ENCODE results near the gene IL1RL2. TPM values are rescaled to one million over a fixed set of nuclear protein-coding genes. Genes with fewer than 3 reads are reported as not detected.

The IL1RL2 gene
- total and polyA plus RNA-seq, 7 donors = 0.27 to 0.90 (median 0.60) TPM; not detected in 4

DNA sequence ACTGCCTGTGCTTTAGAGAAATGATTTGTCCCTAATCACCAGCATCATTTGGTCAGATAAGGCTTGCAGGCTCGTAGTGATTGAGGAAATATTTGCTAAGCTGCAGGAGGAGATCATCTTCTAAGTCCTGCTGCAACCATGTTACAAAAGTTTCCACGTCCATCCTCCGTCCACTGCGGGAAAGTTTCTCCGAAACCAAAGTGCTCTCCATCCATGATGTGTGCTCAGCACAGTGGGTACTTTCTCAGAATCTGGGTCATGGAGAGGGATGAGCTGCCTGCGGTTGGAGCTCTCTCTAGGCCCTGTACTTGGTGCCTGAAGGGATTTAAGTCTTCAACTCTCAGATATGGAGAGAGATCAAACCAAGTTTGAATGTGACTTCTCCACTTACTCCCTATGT, 39.3 kb downstream of the IL1RL2 start:
- H3K9me3 ChIP-seq = no peaks in the 10 kb centered on the region
- H3K36me3 ChIP-seq = no peaks in the 10 kb centered on the region
- no peak for DNase-seq
- H3K4me1 ChIP-seq = peaks cover 0 to 26% (median 22%) of the 10 kb centered on the region in 4 donors
- TF ChIP-seq EP300 (IDR thresholded peaks at IDR 0.05) = no peak
- TF ChIP-seq, protein P1, sequence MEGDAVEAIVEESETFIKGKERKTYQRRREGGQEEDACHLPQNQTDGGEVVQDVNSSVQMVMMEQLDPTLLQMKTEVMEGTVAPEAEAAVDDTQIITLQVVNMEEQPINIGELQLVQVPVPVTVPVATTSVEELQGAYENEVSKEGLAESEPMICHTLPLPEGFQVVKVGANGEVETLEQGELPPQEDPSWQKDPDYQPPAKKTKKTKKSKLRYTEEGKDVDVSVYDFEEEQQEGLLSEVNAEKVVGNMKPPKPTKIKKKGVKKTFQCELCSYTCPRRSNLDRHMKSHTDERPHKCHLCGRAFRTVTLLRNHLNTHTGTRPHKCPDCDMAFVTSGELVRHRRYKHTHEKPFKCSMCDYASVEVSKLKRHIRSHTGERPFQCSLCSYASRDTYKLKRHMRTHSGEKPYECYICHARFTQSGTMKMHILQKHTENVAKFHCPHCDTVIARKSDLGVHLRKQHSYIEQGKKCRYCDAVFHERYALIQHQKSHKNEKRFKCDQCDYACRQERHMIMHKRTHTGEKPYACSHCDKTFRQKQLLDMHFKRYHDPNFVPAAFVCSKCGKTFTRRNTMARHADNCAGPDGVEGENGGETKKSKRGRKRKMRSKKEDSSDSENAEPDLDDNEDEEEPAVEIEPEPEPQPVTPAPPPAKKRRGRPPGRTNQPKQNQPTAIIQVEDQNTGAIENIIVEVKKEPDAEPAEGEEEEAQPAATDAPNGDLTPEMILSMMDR (IDR thresholded peaks at IDR 0.05) = no peak
- TF ChIP-seq POLR2A (IDR thresholded peaks at IDR 0.05) = no peak
- no peak for TF ChIP-seq POLR2AphosphoS5 (IDR thresholded peaks at IDR 0.05)
- H3K4me3 ChIP-seq = no peak overlapping the region
- peak overlapping the region; percentile 82 to 90 (median 84) for H3K27ac ChIP-seq
- WGBS, 2 donors = 90 to 92% methylated on average over 6 of the region's 6 CpGs
- intact Hi-C loops (cut with DNase I) = no loop called here
- no peaks in the 10 kb centered on the region for H3K27me3 ChIP-seq

DNA sequence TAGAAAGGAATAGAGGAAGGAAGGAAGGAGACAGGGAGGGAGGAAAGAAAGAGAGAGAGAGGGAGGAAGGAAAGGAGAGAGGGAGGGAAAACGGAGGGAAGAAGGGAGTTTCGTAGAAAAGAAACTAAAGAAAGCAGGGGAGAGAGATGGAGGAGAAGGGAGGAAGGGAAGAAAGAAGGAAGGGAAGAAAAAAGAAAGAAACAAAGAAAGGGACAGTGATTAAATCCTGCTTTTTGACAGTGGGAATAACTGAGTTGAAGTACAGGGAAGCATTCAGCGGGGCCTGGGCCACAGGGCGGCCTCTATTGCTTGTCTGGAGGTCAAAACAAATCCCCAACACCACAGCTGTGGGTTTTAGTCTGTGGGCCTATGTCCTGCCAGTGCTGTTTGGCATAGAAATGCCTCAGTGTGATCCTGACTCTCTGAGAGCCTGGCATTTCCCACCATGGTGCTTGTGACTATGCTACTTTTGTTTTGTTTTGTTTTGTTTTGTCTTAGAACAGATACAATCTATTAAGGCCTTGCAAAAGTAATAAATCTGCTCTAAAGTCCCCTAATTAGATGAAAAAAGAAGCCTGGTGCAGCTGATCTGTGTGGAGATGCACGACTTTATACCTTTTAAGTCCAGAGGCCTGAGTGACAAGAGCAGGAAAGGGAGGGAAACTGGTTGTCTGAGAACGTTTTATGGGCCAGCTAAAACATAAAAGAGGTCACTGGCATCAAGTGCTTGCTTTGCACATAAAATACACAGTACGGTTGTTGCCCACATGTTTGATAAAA, 40.0 kb downstream of the IL1RL2 start:
- peaks cover 0 to 26% (median 22%) of the 10 kb centered on the region in 4 donors for H3K4me1 ChIP-seq
- no peak for TF ChIP-seq POLR2A (IDR thresholded peaks at IDR 0.05)
- no peak for TF ChIP-seq POLR2AphosphoS5 (IDR thresholded peaks at IDR 0.05)
- TF ChIP-seq, protein P1 (IDR thresholded peaks at IDR 0.05) = no peak
- no peak for TF ChIP-seq EP300 (IDR thresholded peaks at IDR 0.05)
- H3K27ac ChIP-seq = peak overlapping the region; percentile 82 to 90 (median 84)
- H3K36me3 ChIP-seq = no peaks in the 10 kb centered on the region
- no peaks in the 10 kb centered on the region for H3K9me3 ChIP-seq
- H3K27me3 ChIP-seq = no peaks in the 10 kb centered on the region
- WGBS, 2 donors = 53 to 61% methylated on average over 7 of the region's 7 CpGs
- peak overlapping the region in 1 of 4 donors; percentile 9 for H3K4me3 ChIP-seq
- DNase-seq = no peak
- intact Hi-C loops (cut with DNase I) = no loop called here

DNA sequence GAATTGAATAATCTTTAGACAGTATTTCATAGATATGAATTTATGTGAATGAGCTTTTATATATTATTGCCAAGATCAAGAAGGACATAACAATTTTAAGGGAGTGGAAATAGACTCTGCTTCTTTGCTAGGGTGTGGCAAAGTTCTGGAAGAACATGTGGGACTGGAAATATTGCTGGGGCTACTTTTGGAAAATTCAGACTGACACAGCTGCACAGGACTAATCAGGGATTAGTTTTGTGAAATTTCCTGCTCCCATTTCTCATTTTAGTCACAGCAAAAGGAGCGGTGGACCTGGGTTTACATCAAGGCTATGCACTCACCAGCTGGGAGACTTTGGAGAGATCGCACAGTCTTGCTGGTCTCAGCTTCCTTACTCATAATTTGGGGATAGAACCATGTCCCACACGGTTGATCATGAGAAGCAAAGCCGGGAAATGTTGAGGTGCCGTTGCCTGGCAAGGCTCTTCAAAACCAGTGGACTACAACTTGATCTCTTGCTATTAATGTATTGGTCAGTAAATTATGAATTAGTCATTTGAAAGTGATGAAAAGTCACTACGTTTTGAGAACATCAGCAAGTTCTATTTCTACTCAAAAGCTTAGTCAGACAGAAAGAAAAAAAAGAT, 42.4 kb downstream of the IL1RL2 start:
- DNase-seq = no peak
- Histone ChIP-seq H3K27me3 (no peaks in the 10 kb centered on the region), H3K36me3 (no peaks in the 10 kb centered on the region), H3K27ac (peak overlapping the region; percentile 82 to 90 (median 84)), H3K9me3 (no peaks in the 10 kb centered on the region), H3K4me1 (peaks cover 0 to 26% (median 22%) of the 10 kb centered on the region in 4 donors), H3K4me3 (no peak overlapping the region)
- TF ChIP-seq POLR2A (IDR thresholded peaks at IDR 0.05) = no peak
- TF ChIP-seq, protein P1 (IDR thresholded peaks at IDR 0.05) = no peak
- peak in 1 of 4 donors; percentile 8 for TF ChIP-seq POLR2AphosphoS5 (IDR thresholded peaks at IDR 0.05)
- intact Hi-C loops (cut with DNase I) = no loop called here
- WGBS, 2 donors = 83 to 86% methylated on average over 6 of the region's 6 CpGs

DNA sequence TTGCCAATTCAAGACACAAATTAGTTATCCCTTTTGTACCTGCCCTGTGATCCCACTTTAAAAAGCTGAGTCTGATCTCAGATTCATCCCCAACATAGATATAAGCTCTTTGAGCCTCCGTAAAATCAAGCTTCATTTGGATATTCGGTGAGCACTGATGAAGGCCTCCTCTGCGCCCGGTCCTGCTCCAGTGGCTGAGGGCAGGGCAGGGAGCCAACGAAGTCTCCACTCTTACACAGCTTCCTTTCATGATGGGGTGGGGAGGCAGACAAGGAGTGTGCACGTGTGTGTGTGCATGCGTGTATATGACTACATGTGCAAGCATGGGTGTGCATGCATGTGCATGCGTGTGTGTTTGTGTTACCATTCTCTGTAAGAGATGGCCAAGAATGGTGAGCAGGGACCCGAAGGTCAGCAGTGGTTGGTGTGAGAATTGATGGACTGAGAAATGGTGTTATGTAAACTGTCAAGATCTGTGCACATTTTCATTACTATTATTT, 43.6 kb downstream of the IL1RL2 start:
- WGBS, 2 donors = 90 to 93% methylated on average over 9 of the region's 9 CpGs
- Histone ChIP-seq H3K9me3 (no peaks in the 10 kb centered on the region), H3K4me3 (no peak overlapping the region), H3K27ac (no peak overlapping the region), H3K27me3 (no peaks in the 10 kb centered on the region), H3K4me1 (peaks cover 0 to 26% (median 22%) of the 10 kb centered on the region in 4 donors), H3K36me3 (no peaks in the 10 kb centered on the region)
- no peak for TF ChIP-seq EP300 (IDR thresholded peaks at IDR 0.05)
- no peak for TF ChIP-seq POLR2AphosphoS5 (IDR thresholded peaks at IDR 0.05)
- TF ChIP-seq, protein P1 (IDR thresholded peaks at IDR 0.05) = no peak
- no peak for TF ChIP-seq POLR2A (IDR thresholded peaks at IDR 0.05)
- no peak for DNase-seq
- intact Hi-C loops (cut with DNase I) = no loop called here
